ENCODE measurements around the gene ZNF584. TPM values are rescaled to one million over a fixed set of nuclear protein-coding genes. Genes with fewer than 3 reads are reported as not detected.

Gene ZNF584
- total RNA-seq, 3 donors from 2014 or later (not counting 1 experiment from before 2014, with no cell fraction given) = 1.6 to 3.9 (median 2.8) TPM

DNA sequence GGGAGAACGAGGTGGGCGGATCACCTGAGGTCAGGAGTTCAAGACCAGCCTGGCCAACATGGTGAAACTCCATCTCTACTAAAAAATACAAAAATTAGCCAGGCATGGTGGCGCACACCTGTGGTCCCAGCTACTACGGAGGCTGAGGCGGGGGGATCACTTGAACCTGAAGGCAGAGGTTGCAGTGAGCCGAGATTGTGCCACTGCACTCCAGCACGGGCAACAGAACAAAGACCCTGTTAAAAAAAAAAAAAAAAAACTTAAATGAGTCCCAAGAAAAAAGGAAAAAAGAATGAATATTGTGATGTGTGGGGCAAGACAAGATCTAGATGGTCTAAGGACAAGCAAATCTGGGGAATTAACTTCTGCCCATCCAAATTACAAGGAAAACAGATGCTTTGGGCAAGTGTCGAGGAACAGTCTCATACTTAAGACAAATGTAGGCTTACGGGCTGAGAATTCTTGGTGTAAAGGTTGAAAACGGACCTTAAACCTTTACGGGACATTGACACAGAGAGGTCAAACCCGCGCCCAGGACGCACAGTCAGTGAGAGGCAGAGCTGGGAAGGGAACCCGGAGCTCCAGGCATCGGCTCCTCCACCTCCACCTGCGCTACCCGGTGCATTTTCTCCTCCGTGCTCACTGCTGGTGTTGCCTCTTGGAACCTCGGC lies 57.8 kb downstream of the ZNF584 start:
- H3K4me3 ChIP-seq (ENCODE audit: low read length) = peak overlapping the region; percentile 58
- no peaks in the 10 kb centered on the region for H3K9me3 ChIP-seq (ENCODE audit: control insufficient read depth, insufficient read depth, low read length)
- no peak for TF ChIP-seq CTCF (IDR thresholded peaks at IDR 0.05)
- DNase-seq (no peak), ATAC-seq (peak in 2 of 3 donors; percentile 2 to 3)
- peaks cover 16 to 21% of the 10 kb centered on the region in 2 donors for H3K4me1 Mint-ChIP-seq
- no peaks in the 10 kb centered on the region for H3K9me3 Mint-ChIP-seq
- peak overlapping the region; percentile 89 for H3K4me3 Mint-ChIP-seq
- no peak overlapping the region for H3K27ac ChIP-seq (ENCODE audit: low read length)
- no peaks in the 10 kb centered on the region for H3K27me3 Mint-ChIP-seq (ENCODE audit: low read depth in 2 of 2)
- peak overlapping the region; percentile 84 to 92 for H3K27ac Mint-ChIP-seq
- no peaks in the 10 kb centered on the region for H3K36me3 Mint-ChIP-seq
- intact Hi-C loops (cut with micrococcal nuclease) = loop anchor here (1.0 to 2.0 kb wide), 3 partner anchors 15 to 85 kb away; partner anchors contain the start of genes ZNF132, ZNF324B and ZNF837
- H3K36me3 ChIP-seq (ENCODE audit: control insufficient read depth, insufficient read depth, low read length) = peaks cover 8% of the 10 kb centered on the region
- no peaks in the 10 kb centered on the region for H3K27me3 ChIP-seq (ENCODE audit: control insufficient read depth, insufficient read depth, low read length)
- 41% methylated on average over 20 of the region's 20 CpGs for WGBS (ENCODE audit: insufficient coverage)
- peaks cover 18% of the 10 kb centered on the region for H3K4me1 ChIP-seq (ENCODE audit: control insufficient read depth, insufficient read depth, low read length)

DNA sequence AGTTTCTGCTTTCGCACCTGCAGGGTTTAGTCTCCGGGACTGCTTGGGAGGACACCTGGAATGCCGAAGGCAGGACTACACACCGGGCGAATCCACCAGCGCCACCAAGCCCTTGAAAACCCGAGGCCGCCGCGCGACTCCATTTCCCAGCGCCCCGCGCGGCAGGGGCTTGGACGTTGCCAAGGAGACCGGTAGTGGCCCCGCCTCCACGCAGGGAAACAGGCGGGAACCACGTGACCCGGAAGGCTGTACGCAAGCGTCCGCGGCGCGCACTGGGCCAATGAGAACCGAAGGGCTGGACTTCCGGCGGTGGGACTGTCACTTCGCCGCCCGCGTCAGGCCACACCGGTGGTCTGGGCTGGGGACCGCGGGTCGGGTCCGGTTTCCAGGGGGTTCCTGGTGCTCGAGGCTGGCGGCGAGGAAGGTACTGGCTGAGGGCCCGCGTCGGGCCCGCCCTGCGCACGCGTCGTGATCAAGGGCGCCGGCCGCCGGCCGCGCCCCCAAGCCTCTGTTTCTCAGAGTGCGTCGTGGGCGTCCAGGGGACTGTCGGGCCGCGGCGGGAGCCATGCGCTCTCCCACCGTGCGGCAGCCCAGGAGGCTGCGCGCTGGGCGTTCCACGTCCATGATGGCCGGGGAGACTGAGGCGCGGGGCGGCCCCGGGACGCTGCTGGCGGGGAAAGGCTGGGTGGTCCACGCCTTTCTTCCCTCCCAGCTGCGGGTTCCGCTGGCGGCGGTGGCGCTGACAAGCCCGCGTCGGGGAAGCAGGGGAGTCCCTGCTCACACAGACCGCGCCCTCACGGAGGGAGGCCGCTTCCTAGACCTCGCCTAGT lies 58.5 kb downstream of the ZNF584 start, which contains the start of gene ZNF324:
ZNF324 (plus strand) TSS at position 321 of the 830 bp plus-strand sequence. CDS start 2,106 bp downstream, outside the sequence.
- Histone ChIP-seq H3K36me3 (ENCODE audit: control insufficient read depth, insufficient read depth, low read length) (peaks cover 11% of the 10 kb centered on the region), H3K4me3 (ENCODE audit: low read length) (peak within 1 kb of the TSS; percentile 58), H3K4me1 (ENCODE audit: control insufficient read depth, insufficient read depth, low read length) (peaks cover 18% of the 10 kb centered on the region), H3K27me3 (ENCODE audit: control insufficient read depth, insufficient read depth, low read length) (no peaks in the 10 kb centered on the region), H3K9me3 (ENCODE audit: control insufficient read depth, insufficient read depth, low read length) (no peaks in the 10 kb centered on the region), H3K27ac (ENCODE audit: low read length) (peak within 1 kb of the TSS; percentile 73)
- ATAC-seq (peak; percentile 92 to 97 (median 95)), DNase-seq (peak; percentile 97 to 99)
- Mint-ChIP-seq H3K9me3 (no peaks in the 10 kb centered on the region), H3K4me3 (peak within 1 kb of the TSS; percentile 89), H3K36me3 (no peaks in the 10 kb centered on the region), H3K27me3 (ENCODE audit: low read depth in 2 of 2) (no peaks in the 10 kb centered on the region), H3K4me1 (peaks cover 16 to 21% of the 10 kb centered on the region in 2 donors), H3K27ac (peak within 1 kb of the TSS; percentile 84 to 92)
- TF ChIP-seq CTCF (IDR thresholded peaks at IDR 0.05) = no peak
- under 1% methylated on average over 92 of the region's 92 CpGs for WGBS (ENCODE audit: insufficient coverage)
- intact Hi-C loops (cut with micrococcal nuclease) = loop anchor here (1.0 to 2.0 kb wide), 5 partner anchors 9 to 285 kb away; partner anchors contain the start of genes ZNF132, ZNF324B, ZNF446 and ZNF837

Other genes starting within 250 kb of the ZNF584 start
- 10 to 100 TPM; 25.5 to 33.0 (median 30.1) TPM for gene ZNF274, start 225.6 kb upstream of the ZNF584 start, total RNA-seq
- gene ZNF544, start 179.7 kb upstream of the ZNF584 start, total RNA-seq = 10 to 100 TPM; 21.9 to 31.5 (median 21.9) TPM
- gene ZNF8, start 129.7 kb upstream of the ZNF584 start, total RNA-seq = 1 to 10 TPM; 6.4 to 8.7 (median 7.7) TPM
- gene ERVK3-1, start 103.3 kb upstream of the ZNF584 start, total RNA-seq = 100 to 1,000 TPM in 2 of 3 donors, 10 to 100 TPM in 1; 96.1 to 142 (median 119) TPM
- gene ZSCAN22, start 81.7 kb upstream of the ZNF584 start, total RNA-seq = 1 to 10 TPM; 2.9 to 4.8 (median 3.2) TPM
- 10 to 100 TPM in 1 of 3 donors, 1 to 10 TPM in 2; 2.0 to 10.6 (median 3.5) TPM for gene A1BG, start 55.2 kb upstream of the ZNF584 start, total RNA-seq
- gene ZNF497, start 45.9 kb upstream of the ZNF584 start, total RNA-seq = under 1 TPM; 0.40 to 0.61 (median 0.60) TPM
- 1 to 10 TPM in 2 of 3 donors, under 1 TPM in 1; 0.63 to 1.4 (median 1.3) TPM for gene ZNF837, start 27.6 kb upstream of the ZNF584 start, total RNA-seq
- gene RPS5, start 21.4 kb upstream of the ZNF584 start, total RNA-seq = 100 to 1,000 TPM; 406 to 580 (median 525) TPM
- gene RNF225, start 13.0 kb upstream of the ZNF584 start, total RNA-seq = under 1 TPM in 1 of 3 donors, not detected in 2; 0.39 TPM
- gene ZNF132, start 31.5 kb downstream of the ZNF584 start, total RNA-seq = 1 to 10 TPM in 2 of 3 donors, under 1 TPM in 1; 0.88 to 1.6 (median 1.5) TPM
- gene ZNF324B, start 43.0 kb downstream of the ZNF584 start, total RNA-seq = 10 to 100 TPM; 10.4 to 11.4 (median 11.4) TPM
- 10 to 100 TPM; 21.3 to 23.7 (median 23.3) TPM for gene ZNF324, start 58.4 kb downstream of the ZNF584 start, total RNA-seq
- 10 to 100 TPM; 11.9 to 14.5 (median 13.5) TPM for gene ZNF446, start 67.7 kb downstream of the ZNF584 start, total RNA-seq
- gene SLC27A5, start 103.3 kb downstream of the ZNF584 start, total RNA-seq = 1 to 10 TPM; 4.6 to 7.0 (median 4.7) TPM
- 10 to 100 TPM in 1 of 3 donors, 1 to 10 TPM in 2; 9.6 to 12.6 (median 9.8) TPM for gene ZBTB45, start 111.2 kb downstream of the ZNF584 start, total RNA-seq
- gene TRIM28, start 135.4 kb downstream of the ZNF584 start, total RNA-seq = 100 to 1,000 TPM; 330 to 451 (median 408) TPM
- 10 to 100 TPM; 82.7 to 95.7 (median 94.7) TPM for gene CHMP2A, start 146.5 kb downstream of the ZNF584 start, total RNA-seq
- gene UBE2M, start 150.0 kb downstream of the ZNF584 start, total RNA-seq = 10 to 100 TPM; 71.0 to 89.5 (median 81.9) TPM
- gene MZF1, start 164.7 kb downstream of the ZNF584 start, total RNA-seq = 10 to 100 TPM; 24.9 to 40.1 (median 37.3) TPM

All from natural killer cell (primary cell).